ENCODE data around the gene SECTM1.
"Not testable (repeated sequence)": the region's sequence is repeated elsewhere in the genome, so short reads cannot be mapped to it uniquely, and the experiment has no call there.

The SECTM1 gene

GRCh38 chr17:82333279-82334171 lies at the start of gene SECTM1:
Gene SECTM1, minus strand, starts transcription at chr17:82333766. Its CDS starts 6,526 bp downstream, at chr17:82327240.
- H3K4me1 ChIP-seq (ENCODE audit: low read depth, poor library complexity, severe bottlenecking), result peaks cover 63% of the 10 kb centered on the region
- peak within 1 kb of the TSS; percentile 76 for H3K9ac ChIP-seq
- no peaks in the 10 kb centered on the region for H3K79me2 ChIP-seq (ENCODE audit: insufficient read depth, low read depth)
- H2AFZ ChIP-seq (ENCODE audit: low read depth), result peak within 1 kb of the TSS; percentile 90
- peak within 1 kb of the TSS; percentile 100 for H3K4me2 ChIP-seq
- no peaks in the 10 kb centered on the region for H4K20me1 ChIP-seq (ENCODE audit: insufficient read depth)
- H3K27ac ChIP-seq, result peak within 1 kb of the TSS; percentile 65
- H3K36me3 ChIP-seq (ENCODE audit: insufficient read depth), result no peaks in the 10 kb centered on the region
- TF ChIP-seq, protein P1, sequence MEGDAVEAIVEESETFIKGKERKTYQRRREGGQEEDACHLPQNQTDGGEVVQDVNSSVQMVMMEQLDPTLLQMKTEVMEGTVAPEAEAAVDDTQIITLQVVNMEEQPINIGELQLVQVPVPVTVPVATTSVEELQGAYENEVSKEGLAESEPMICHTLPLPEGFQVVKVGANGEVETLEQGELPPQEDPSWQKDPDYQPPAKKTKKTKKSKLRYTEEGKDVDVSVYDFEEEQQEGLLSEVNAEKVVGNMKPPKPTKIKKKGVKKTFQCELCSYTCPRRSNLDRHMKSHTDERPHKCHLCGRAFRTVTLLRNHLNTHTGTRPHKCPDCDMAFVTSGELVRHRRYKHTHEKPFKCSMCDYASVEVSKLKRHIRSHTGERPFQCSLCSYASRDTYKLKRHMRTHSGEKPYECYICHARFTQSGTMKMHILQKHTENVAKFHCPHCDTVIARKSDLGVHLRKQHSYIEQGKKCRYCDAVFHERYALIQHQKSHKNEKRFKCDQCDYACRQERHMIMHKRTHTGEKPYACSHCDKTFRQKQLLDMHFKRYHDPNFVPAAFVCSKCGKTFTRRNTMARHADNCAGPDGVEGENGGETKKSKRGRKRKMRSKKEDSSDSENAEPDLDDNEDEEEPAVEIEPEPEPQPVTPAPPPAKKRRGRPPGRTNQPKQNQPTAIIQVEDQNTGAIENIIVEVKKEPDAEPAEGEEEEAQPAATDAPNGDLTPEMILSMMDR (conservative IDR thresholded peaks at IDR 0.05; ENCODE audit: low read depth, low read length), result no peak
- H3K27me3 ChIP-seq (ENCODE audit: insufficient read depth, low read depth), result peaks cover 3% of the 10 kb centered on the region; the same call in 1 of the 2 replicates
- no peak within 1 kb of the TSS for H3K4me3 ChIP-seq (IDR thresholded peaks at IDR 0.05; ENCODE audit: insufficient read depth, low read depth, low read length)

- Histone ChIP-seq H2AFZ (ENCODE audit: low read depth) (no peak overlapping the region), H3K79me2 (ENCODE audit: insufficient read depth, low read depth) (no peaks in the 10 kb centered on the region), H3K4me3 (IDR thresholded peaks at IDR 0.05; ENCODE audit: insufficient read depth, low read depth, low read length) (no peak overlapping the region), H3K4me2 (no peak overlapping the region), H3K27ac (no peak overlapping the region), H3K36me3 (ENCODE audit: insufficient read depth) (no peaks in the 10 kb centered on the region), H3K9ac (no peak overlapping the region), H4K20me1 (ENCODE audit: insufficient read depth) (no peaks in the 10 kb centered on the region), H3K27me3 (ENCODE audit: insufficient read depth, low read depth) (no peaks in the 10 kb centered on the region), H3K4me1 (ENCODE audit: low read depth, poor library complexity, severe bottlenecking) (peaks cover 31% of the 10 kb centered on the region)
- TF ChIP-seq, protein P1 (conservative IDR thresholded peaks at IDR 0.05; ENCODE audit: low read depth, low read length), result no peak
Measured at GRCh38 chr17:82382933-82383255, 49.3 kb upstream of the SECTM1 start.

DNA sequence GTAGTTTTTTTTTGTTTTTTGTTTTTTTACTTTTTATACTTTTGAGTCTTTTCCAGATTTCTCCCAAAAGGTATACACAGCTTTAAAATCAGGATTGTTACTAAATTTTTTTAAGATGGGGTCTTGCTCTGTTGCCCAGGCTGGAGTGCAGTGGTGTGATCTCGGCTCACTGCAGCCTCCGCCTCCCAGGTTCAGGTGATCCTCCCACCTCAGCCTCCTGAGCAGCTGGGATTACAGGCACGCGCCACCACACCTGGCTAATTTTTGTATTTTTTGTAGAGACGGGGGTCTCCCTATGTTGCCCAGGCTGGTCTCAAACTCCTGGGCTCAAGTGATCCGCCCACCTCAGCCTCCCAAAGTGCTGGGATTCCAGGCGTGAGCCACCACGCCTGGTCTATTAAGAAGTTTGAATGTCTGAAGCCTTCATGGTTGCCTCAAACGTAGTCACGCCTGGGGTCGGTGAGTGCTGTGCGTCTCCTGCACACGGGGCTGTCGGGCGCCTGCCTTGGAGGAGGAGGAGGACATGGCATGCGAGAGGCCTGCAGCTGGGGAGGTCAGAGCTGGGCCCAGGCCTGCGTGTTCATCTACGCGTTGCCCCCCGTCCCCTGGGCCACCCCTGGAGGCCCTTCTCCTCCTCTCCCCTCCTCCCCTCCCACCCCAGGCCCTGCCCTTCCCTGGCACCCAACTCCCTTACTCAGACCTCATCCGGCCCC lies 48.8 kb upstream of the SECTM1 start:
- H3K27ac ChIP-seq; H2AFZ ChIP-seq (ENCODE audit: low read depth); H3K4me2 ChIP-seq; H3K9ac ChIP-seq; H4K20me1 ChIP-seq (ENCODE audit: insufficient read depth); H3K79me2 ChIP-seq (ENCODE audit: insufficient read depth, low read depth); H3K36me3 ChIP-seq (ENCODE audit: insufficient read depth); H3K4me3 ChIP-seq (IDR thresholded peaks at IDR 0.05; ENCODE audit: insufficient read depth, low read depth, low read length); H3K27me3 ChIP-seq (ENCODE audit: insufficient read depth, low read depth): not testable (repeated sequence)
- H3K4me1 ChIP-seq (ENCODE audit: low read depth, poor library complexity, severe bottlenecking), result peaks cover 31% of the 10 kb centered on the region

GRCh38 chr17:82381703-82382009 lies 48.1 kb upstream of the SECTM1 start:
- not testable (repeated sequence) for H3K27ac ChIP-seq; H3K27me3 ChIP-seq (ENCODE audit: insufficient read depth, low read depth); H3K4me2 ChIP-seq; H3K4me3 ChIP-seq (IDR thresholded peaks at IDR 0.05; ENCODE audit: insufficient read depth, low read depth, low read length); H3K9ac ChIP-seq; H4K20me1 ChIP-seq (ENCODE audit: insufficient read depth); H2AFZ ChIP-seq (ENCODE audit: low read depth); H3K36me3 ChIP-seq (ENCODE audit: insufficient read depth); H3K79me2 ChIP-seq (ENCODE audit: insufficient read depth, low read depth)
- peaks cover 31% of the 10 kb centered on the region for H3K4me1 ChIP-seq (ENCODE audit: low read depth, poor library complexity, severe bottlenecking)

DNA sequence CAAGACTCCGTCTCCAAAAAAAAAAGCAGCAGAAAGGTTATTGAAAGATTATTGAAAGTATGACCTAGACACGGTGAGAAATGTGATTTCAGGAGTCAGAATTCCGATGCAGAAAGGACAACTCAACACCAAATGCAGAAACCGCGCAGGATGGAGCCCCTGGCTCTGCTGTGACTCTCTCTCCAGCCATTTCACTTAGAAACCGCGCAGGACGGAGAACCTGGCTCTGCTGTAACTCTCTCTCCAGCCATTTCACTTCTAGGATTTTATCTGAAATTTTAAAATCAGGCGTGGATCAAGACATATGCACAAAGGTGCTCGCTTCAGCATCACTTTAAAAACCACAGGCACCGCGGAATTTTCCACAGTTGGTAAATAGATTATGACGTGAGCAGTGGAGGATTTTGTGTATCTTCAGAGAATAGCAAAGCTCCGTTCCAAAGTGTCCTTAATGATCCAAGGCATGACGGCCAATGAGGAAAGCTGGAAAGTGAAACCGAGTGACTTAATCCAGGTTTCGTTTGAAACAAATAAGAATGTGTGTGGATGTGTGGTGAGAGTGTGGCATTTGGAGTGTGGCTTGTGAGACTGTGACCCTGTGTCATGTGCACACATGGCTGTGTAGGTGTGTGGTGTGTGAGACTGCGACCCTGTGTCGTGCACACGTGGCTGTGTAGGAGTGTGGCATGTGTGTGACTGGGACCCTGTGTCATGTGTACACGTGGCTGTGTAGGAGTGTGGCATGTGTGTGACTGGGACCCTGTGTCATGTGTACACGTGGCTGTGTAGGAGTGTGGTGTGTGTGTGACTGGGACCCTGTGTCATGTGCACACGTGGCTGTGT lies 47.5 kb upstream of the SECTM1 start:
- H3K27me3 ChIP-seq (ENCODE audit: insufficient read depth, low read depth), result no peaks in the 10 kb centered on the region
- H3K79me2 ChIP-seq (ENCODE audit: insufficient read depth, low read depth), result no peaks in the 10 kb centered on the region
- TF ChIP-seq, protein P1 (conservative IDR thresholded peaks at IDR 0.05; ENCODE audit: low read depth, low read length), result no peak
- H3K4me1 ChIP-seq (ENCODE audit: low read depth, poor library complexity, severe bottlenecking), result peaks cover 31% of the 10 kb centered on the region
- no peaks in the 10 kb centered on the region for H3K36me3 ChIP-seq (ENCODE audit: insufficient read depth)
- no peak overlapping the region for H2AFZ ChIP-seq (ENCODE audit: low read depth)
- H4K20me1 ChIP-seq (ENCODE audit: insufficient read depth), result no peaks in the 10 kb centered on the region
- H3K4me2 ChIP-seq, result no peak overlapping the region
- no peak overlapping the region for H3K9ac ChIP-seq
- H3K27ac ChIP-seq, result no peak overlapping the region
- no peak overlapping the region for H3K4me3 ChIP-seq (IDR thresholded peaks at IDR 0.05; ENCODE audit: insufficient read depth, low read depth, low read length)

All from KMS-11 (cell line).